ENCODE measurements around the gene NAA60.

NAA60 gene

DNA sequence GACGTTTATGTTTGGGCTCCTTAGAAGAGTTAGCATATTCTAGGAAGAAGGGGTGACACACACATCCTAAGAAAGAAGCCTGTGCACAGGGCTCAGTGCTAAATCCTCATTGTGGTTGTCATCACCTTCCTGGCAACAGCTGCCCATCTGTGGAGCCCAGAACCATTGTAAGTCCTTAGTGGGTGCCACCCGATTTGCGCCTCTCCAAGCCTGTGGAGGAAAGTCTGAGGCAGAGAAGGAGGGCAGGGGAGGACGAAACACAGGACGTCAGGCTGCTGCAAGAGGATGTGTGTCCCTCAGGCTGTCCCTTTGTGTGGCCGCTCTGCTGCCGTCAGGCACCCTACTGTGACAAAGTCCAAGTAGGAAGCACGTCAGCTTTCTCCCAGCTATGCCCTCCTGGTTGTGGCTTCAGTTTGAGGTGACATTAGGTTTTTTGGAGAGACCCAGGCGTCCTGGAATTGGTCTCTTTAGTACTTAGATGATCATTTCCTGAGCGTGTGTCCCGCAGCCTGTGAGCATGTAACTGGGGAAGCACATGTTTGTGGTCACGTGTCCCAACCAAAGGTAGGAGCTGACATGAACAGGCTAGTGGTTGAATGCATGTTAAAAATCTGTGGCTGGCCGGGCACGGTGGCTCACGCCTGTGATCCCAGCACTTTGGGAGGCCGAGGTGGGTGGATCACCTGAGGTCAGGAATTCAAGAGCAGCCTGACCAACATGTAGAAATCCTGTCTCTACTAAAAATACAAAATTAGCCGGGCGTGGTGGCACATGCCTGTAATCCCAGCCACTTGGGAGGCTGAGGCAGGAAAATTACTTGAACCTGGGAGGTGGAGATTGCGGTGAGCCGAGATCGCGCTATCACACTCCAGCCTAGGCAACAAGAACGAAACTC is 68.1 kb downstream of the NAA60 start:
- DNase-seq (ENCODE audit: low read depth), result no peak

DNA sequence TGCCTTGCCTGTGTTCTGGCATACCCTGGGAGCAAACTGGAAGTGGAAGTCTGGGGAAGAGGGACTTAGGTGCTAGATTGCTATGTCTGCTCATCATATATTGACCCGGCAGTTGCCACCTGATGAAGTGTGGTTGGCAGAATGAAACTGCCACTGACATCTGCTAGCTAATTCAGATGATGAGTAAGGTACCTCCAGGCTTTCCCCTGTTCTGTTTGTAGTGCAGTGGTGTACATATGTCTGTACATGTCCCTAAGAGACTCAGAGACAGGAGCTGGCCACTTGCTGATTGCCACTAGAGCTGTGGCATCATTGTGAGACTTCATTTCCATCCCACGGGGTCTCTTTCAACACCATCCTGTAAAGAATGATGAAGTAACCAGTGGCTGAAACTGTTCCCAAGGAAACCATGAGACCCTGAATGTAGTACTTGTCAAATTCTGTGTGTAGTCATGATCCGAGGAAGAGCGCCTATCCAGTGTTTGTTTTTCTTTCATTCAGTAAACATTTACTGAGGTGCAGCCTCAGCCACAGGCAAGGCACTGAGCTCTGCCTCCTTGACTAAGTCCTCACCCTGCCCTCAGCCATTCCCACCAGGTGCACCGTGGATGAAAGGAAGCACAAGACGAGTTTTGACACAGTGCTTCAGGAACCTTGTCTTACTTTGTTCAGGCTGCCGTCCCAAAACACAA is 70.6 kb downstream of the NAA60 start:
- no peak for DNase-seq (ENCODE audit: low read depth)

DNA sequence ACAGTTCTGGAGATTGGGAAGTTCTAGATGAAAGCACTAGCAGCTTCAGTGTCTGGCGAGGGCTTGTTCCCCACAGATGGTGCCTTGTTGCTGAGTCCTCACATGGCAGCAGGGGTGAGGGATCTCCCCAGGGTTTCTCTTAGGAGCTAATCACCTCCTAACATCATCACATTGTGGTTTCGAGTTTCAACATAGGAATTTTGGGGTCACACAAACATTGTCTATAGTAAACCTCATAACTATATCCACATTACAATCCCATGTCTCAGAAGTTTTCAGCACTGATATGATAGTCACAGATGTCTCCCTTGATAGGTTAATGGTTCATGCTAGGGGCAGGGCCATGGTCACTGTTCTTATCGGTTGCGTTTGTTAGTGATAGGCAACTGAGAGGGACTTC is 71.1 kb downstream of the NAA60 start:
- no peak for DNase-seq (ENCODE audit: low read depth)

DNA sequence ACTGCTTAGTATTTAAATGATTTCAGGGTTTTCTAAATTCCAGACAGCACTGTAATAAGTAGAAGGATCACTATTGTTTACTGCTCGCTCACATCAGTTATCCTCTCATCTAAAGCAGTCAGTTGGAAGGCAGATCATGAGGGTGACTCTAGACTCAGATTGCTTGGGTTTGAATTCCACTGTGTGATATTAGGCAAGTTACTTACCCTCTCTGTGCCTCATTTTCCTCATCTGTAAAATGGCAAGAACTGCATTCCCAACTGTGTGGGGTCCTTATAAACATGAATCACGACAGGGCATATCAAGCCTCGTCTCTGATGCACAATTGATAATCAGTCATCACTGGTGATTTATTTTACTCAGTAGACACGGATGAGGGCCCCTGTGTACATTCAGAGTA is 72.4 kb downstream of the NAA60 start:
- DNase-seq (ENCODE audit: low read depth), result no peak

DNA sequence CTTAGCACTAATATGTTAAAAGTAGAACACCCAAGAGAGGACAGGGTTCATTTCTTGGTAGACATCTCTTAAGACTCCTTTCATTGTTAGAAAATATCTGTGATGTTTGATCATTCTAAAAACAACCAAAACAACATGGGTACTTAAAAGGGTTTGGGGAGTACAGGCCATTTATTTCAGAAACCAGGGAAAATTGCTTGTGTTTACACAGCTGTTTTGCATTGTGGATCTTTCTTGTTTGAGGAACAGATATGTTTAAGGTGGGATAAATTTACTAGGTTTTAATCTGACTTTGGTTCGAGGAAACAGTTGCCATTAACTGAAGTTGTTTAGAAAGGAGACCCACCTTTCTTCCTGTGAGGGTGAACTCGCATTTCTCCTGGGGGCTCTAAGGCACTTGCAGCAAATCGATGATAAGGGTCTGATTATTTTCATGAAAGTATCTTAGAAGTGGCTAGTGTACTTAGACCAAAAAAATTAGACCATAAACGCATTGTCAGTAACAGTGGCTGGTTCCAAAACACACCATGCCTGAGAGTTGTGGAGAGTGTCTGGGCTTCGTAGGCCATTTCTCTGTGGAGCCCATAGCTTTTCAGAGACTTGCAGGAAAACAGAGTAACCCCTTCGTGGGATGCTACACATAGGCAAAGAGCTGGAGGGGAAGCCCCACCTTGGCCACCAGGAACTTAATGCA is 75.0 kb downstream of the NAA60 start:
- no peak for DNase-seq (ENCODE audit: low read depth)

DNA sequence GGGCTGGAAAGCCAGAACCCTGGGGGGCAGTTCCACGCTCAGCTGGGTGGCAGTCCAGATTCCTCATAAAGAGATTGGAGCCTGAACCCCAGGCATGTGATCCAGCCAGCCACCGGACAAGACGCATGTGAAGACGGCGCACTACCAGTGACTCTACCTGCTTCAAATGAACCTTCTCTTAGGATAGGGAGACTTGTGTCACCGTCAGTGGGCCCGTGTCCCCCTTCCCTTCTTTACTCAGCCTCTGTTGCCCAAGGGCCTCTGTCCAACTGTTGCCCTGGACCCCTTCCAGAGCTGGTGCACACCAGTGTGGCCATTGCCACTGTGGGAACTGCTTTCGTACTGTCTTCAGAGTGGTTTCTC is 75.5 kb downstream of the NAA60 start:
- no peak for DNase-seq (ENCODE audit: low read depth)

DNA sequence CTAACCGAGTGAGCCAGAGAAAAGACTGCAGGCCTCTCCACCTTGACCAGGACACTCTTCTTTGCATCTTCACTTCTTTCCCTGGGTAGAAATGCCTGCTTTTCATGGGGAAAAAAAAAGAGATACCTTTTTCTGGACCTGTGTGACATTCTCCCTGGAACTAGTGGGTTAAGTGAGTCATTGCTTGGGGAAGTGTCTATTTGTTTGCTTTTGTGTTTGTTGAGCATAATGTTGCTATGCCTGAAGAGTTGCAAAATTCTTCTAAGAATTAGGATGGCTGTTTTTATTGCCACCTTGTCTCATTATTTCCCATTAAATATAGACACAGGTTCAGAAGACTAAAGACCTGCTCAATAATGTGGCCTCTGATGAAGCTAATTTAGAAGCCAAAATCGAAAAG is 76.1 kb downstream of the NAA60 start:
- no peak for DNase-seq (ENCODE audit: low read depth)

DNA sequence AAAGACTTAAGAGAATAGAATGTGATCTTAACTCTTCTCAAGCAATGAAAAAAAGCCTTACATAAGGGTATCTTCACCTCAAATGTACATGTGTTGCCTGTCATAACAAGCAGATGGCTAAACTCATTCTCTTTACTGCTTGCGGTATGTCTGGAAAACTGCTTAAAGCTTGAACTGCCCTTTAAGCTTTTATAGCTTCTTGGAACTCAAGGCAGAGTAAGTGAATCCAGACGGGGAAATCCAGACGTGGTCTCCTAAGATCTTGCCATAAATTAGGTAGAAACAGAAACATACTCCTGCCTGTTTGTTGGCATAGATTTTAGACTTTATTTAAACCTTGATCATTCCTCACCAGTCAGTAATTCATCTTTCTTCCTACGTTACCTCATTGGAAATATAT is 76.9 kb downstream of the NAA60 start:
- no peak for DNase-seq (ENCODE audit: low read depth)

DNA sequence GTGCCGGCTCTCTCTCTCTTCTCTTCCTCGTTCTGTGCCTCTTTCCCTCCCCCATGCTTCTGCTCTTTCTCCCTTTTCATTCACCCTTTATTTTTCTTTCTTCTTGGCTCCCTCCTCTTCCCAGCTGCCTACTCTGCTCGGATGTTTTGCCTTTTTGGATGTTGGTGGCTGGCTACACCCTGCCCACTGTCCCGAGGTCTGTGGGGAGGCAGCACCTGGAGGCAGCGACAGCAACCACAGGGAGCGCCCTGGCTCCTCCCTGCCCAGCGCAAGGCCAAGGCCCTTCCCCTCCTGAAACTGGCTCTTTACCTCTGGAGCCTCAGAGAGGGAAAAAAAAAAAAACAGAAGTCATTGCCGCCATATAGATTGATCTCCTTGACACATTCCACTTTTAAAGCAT is 77.4 kb downstream of the NAA60 start:
- no peak for DNase-seq (ENCODE audit: low read depth)

DNA sequence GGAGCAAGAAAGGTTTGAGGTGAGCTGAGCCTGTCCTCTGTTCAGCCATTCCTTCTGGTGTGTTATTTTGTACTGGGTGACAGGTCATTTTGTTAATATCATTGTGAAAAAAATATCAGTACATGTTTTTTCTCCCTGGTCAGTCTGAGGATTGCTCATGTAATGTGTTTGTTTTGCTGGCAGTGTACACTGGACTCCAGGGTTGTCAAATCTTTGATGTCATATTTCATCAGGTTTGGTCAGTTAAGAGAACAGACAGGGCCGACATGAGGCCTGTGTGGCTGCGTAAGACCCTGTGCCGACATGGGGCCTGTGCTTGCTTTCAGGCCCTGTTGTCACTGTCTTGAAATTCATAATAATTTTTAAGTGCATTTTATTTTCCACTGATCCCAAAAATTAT is 79.8 kb downstream of the NAA60 start:
- no peak for DNase-seq (ENCODE audit: low read depth)

DNA sequence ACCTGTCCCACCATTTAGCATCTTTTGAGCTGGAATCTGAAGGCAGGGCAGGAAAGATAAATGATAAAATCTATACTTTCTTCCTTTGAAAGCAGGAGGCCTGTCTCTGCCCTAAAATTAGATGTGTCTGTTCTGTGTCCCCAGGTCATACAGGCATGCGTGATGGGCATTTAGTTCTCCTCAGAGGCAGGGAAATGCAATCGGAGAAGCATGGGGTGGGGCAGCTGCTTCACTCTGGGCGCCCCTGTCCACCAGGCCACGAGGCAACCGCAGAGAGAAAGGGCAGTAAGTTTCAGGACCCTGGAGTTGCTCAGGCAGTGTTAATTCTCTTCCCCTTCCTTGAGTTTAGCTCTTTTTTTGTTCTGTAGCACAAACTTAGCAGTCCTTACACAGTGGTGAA is 82.5 kb downstream of the NAA60 start:
- no peak for DNase-seq (ENCODE audit: low read depth)

DNA sequence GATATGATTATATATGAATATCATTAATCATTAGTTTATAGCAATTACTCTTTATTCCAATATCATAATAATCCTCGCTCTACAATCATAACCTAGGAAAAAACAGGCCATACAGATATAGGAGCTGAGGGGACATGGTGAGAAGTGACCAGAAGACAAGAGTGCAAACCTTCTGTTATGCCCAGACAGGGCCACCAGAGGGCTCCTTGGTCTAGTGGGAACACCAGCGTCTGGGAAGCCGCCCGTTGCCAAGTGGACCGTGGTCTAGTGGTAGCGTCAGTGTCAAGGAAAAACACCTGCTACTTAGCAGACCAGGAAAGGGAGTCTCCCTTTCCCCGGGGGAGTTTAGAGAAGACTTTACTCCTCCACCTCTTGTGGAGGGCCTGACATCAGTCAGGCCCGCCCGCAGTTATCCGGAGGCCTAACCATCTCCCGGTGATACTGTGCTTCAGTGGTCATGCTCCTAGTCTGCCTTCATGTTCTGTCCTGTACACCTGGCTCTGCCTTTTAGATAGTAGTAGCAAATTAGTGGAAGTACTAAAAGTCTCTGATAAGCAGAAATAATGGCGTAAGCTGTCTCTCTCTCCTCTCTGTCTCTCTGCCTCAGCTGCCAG is 83.8 kb downstream of the NAA60 start:
- DNase-seq (ENCODE audit: low read depth), result peak; percentile 46

DNA sequence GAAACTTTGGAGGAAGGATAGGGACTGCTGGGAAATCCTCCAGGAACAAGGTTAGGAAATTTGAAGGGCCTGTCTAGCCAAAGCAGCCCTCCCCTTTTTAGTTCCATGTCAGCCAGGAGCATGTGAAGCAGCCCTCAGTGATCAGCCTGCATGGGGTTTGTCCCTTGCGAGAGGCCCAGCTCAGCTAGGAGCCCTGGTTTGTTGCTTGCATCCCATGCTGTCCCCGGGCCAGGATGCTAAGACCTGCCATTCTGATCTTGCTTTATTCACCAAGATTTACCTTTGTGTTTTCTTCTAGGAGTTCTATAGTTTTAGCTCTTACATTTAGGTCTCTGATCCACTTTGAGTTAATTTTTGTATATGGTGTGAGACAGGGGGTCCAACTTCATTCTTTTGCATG is 84.9 kb downstream of the NAA60 start:
- DNase-seq (ENCODE audit: low read depth), result no peak

DNA sequence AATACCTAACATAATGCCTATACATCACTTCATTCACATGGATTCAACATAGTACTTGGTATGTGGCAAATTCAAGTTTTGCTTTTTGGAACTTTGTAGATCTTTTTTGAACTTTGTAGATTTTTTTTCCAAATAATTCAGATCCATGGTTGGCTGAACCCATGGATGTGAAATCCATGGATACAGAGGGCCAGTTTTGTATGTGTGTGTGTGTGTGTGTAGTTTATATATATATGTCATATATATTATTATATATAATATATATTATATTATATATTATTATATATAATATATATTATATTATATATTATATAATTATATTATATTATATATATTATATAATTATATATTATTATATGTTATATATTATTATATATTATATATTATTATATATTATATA is 85.7 kb downstream of the NAA60 start:
- no peak for DNase-seq (ENCODE audit: low read depth)

DNA sequence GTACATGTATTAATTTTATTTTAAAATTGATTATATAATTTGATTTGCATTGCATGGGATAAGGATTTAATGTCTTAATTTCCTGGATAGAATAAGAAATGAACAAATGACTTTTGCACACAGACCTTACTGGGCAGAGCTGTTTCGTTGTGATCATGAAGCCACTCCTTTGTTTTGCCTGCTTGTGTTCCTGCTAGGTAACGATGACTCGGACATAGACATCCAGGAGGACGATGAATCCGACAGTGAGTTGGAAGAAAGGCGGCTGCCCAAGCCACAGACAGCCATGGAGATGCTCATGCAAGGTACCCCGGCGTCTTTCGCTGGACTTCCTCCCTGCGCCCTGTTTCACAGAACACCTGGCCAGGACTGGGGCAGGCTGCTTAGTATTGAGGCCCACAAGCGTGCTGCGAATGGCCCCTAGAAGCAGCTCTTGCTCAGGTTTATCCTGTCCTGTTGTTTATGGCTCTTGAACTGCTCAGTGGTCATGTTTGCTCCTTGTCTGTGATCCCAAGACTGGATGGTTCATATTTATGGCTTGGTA is 87.0 kb downstream of the NAA60 start:
- DNase-seq (ENCODE audit: low read depth), result no peak

DNA sequence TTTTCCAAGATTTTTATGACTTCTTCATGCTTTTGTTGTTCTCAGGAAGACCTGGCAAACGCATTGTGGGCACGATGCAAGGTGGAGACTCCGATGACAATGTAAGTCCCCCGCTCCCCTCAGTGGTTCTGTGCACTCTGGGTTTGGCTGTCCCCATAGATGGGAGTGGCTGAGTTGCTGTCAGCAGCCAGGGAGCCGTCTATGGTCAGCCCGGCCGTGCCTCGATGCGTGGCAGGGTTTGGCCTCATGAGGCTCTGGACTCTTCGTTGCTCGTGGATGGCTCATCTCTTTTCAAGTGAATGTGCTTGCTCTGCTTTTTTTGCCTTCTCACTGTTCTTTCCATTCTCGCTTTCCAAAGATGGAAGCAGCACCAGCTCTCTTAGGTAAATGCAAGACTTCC is 89.3 kb downstream of the NAA60 start:
- no peak for DNase-seq (ENCODE audit: low read depth)

DNA sequence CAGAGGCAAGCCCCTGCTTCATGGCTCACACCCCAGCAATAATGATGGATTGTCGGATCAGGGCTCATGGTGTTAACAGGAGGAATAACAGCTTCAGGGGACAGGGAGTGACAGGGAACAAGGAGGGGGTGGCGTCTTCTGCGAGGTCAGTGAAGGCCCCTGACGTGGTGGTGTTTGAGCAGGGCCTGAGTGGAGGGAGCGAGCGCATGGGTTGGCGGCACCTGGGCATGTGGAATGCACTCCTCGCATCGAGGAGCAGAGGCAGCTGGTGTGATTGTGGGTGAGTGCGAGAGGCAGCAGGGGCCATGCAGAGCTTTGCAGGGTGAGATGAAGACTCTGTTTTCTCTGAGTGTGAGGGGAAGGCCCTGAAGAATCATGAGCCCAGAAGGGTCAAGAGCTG is 90.6 kb downstream of the NAA60 start:
- DNase-seq (ENCODE audit: low read depth), result no peak

DNA sequence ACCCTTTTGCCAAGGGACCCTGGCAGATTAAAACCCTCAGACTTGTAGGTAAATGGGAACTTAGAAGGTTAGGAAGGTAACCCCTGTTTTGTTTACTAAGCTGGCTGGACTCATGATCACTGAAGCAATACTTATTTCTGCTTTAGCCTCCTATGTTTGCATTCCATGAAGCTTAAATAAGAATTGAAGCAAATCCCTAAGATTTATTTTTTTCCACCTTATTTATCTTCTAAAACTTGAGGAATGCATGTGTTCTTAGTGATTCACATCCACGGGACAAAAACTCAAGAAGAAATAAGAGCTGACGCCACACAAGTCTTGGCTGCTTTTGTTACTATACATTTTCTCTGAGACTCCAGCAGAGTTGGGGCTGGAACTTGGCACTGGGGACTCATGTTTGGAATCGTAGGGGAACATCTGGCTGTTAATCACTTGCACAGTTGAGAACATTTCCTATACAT is 92.8 kb downstream of the NAA60 start:
- DNase-seq (ENCODE audit: low read depth), result no peak

All from CMK (cell line).